ENCODE results near the gene KLHL25.

GRCh38 chr15:85773970-85774369 is 20.8 kb downstream of the KLHL25 start:
- TF ChIP-seq, protein P1, sequence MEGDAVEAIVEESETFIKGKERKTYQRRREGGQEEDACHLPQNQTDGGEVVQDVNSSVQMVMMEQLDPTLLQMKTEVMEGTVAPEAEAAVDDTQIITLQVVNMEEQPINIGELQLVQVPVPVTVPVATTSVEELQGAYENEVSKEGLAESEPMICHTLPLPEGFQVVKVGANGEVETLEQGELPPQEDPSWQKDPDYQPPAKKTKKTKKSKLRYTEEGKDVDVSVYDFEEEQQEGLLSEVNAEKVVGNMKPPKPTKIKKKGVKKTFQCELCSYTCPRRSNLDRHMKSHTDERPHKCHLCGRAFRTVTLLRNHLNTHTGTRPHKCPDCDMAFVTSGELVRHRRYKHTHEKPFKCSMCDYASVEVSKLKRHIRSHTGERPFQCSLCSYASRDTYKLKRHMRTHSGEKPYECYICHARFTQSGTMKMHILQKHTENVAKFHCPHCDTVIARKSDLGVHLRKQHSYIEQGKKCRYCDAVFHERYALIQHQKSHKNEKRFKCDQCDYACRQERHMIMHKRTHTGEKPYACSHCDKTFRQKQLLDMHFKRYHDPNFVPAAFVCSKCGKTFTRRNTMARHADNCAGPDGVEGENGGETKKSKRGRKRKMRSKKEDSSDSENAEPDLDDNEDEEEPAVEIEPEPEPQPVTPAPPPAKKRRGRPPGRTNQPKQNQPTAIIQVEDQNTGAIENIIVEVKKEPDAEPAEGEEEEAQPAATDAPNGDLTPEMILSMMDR (IDR thresholded peaks at IDR 0.05; ENCODE audit: poor library complexity, severe bottlenecking): no peak
- no peak for TF ChIP-seq RAD21 (conservative IDR thresholded peaks at IDR 0.05)
- no peak for TF ChIP-seq EZH2 (IDR thresholded peaks at IDR 0.05; ENCODE audit: borderline replicate concordance, insufficient read depth, low read length, poor library complexity, severe bottlenecking)
- no peak for TF ChIP-seq EP300 (conservative IDR thresholded peaks at IDR 0.05; ENCODE audit: poor library complexity, severe bottlenecking)

All from neural cell (in vitro differentiated cells).